Islet precursor cell (in vitro differentiated cells): ENCODE data around the gene EPHX1.
"Not testable (repeated sequence)": the region's sequence is repeated elsewhere in the genome, so short reads cannot be mapped to it uniquely, and the experiment has no call there.

ENCODE experiments used
- DNase-seq: peaks from one replicate; pipeline ENCODE4 v3.0.0-alpha.2; 2018

The EPHX1 gene

GRCh38 chr1:225817611-225818061 lies 7.7 kb downstream of the EPHX1 start:
- DNase-seq, result peak; percentile 88

- no peak for DNase-seq
Observed at GRCh38 chr1:225818229-225818628, 8.3 kb downstream of the EPHX1 start.

- DNase-seq, result no peak
Observed at GRCh38 chr1:225819346-225820192, 9.6 kb downstream of the EPHX1 start.

GRCh38 chr1:225820522-225821120 lies 10.7 kb downstream of the EPHX1 start:
- no peak for DNase-seq

- no peak for DNase-seq
Observed at GRCh38 chr1:225822655-225823403, 12.9 kb downstream of the EPHX1 start.

GRCh38 chr1:225823811-225824261 lies 13.9 kb downstream of the EPHX1 start:
- DNase-seq, result no peak

- DNase-seq, result no peak
Observed at GRCh38 chr1:225824533-225824941, 14.6 kb downstream of the EPHX1 start.

- DNase-seq, result no peak
Observed at GRCh38 chr1:225825078-225825477, 15.2 kb downstream of the EPHX1 start.

GRCh38 chr1:225825607-225826007 lies 15.7 kb downstream of the EPHX1 start:
- DNase-seq, result no peak

- peak; percentile 54 for DNase-seq
Observed at GRCh38 chr1:225827076-225827475, 17.2 kb downstream of the EPHX1 start.

- DNase-seq, result no peak
Observed at GRCh38 chr1:225828706-225829345, 18.9 kb downstream of the EPHX1 start.

GRCh38 chr1:225830841-225831240 lies 20.9 kb downstream of the EPHX1 start:
- DNase-seq, result no peak

GRCh38 chr1:225834417-225835329 lies 24.7 kb downstream of the EPHX1 start:
- no peak for DNase-seq

GRCh38 chr1:225835856-225836255 lies 25.9 kb downstream of the EPHX1 start:
- DNase-seq, result no peak

GRCh38 chr1:225836296-225836695 lies 26.4 kb downstream of the EPHX1 start:
- DNase-seq, result not testable (repeated sequence)

GRCh38 chr1:225838793-225839192 lies 28.9 kb downstream of the EPHX1 start:
- DNase-seq, result no peak

GRCh38 chr1:225840223-225840610 lies 30.3 kb downstream of the EPHX1 start:
- no peak for DNase-seq

- no peak for DNase-seq
Observed at GRCh38 chr1:225840713-225841112, 30.8 kb downstream of the EPHX1 start.

GRCh38 chr1:225842074-225842473 lies 32.1 kb downstream of the EPHX1 start:
- DNase-seq, result peak; percentile 52

GRCh38 chr1:225842788-225843425 lies 33.0 kb downstream of the EPHX1 start:
- DNase-seq, result peak; percentile 52

GRCh38 chr1:225843426-225843795 lies 33.5 kb downstream of the EPHX1 start:
- DNase-seq, result no peak
